ENCODE data around the gene GRID1.

DNA sequence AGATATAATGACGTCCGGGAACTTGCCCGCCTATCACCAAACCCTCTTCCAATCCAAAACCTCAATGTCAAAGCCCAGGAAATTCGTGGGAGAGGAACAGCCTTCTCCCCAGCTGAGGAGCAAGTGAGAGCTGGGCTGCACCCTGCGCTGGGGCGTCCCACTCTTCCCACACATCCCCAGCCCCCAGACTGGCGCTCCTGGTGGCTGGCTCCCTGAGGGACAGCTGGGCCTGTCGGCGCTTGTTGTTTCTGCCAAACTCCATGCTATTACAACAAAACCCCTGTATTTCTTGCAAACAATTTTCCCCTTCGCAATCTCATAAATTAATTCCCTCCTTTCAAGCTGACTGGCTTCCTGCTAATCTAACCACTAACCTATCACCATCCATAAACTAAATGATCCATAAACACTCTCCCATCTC lies 53.0 kb downstream of the GRID1 start:
- TF ChIP-seq EZH2 (IDR thresholded peaks at IDR 0.05; ENCODE audit: insufficient read depth, poor library complexity, severe bottlenecking) (no peak), EZH2phosphoT487 (IDR thresholded peaks at IDR 0.05; ENCODE audit: insufficient read depth, low read depth) (no peak)
